Endothelial cell of umbilical vein (primary cell): ENCODE results near the gene ZSCAN20. TPM values are rescaled to one million over a fixed set of nuclear protein-coding genes. Genes with fewer than 3 reads are reported as not detected.

ENCODE experiments used
- BruUV-seq: library from RNA; stranded (reverse); fragments of 400-500 nt; replicated peaks from 2 replicates; lab custom pipeline; 2021; lab: Mats Ljungman, UMichigan
- CTCF ChIA-PET: fragments of 300-600, 350-600 bp; sonication (Branson Sonifier 250); formaldehyde crosslinking; loops from one replicate; lab custom pipeline; 2021; ENCODE audit warnings: antibody characterized with exemption, inconsistent platforms; lab: Charles Lee
- POLR2A ChIA-PET: fragments of 300-600, 350-600 bp; sonication (Branson Sonifier 250); formaldehyde crosslinking; loops from one replicate; lab custom pipeline; 2021; ENCODE audit warnings: antibody characterized with exemption, inconsistent platforms; lab: Charles Lee
- DNase-seq: peaks from one replicate; pipeline ENCODE4 v3.0.0-alpha.2; 2011; ENCODE audit warnings: low read depth, low spot score
- FAIRE-seq: peaks from 2 replicates; lab custom pipeline; 2011; peaks lifted over from hg19 to GRCh38; lab: Jason Lieb, UNC
- H2AFZ ChIP-seq: 2 replicates; pipeline ENCODE4 v1.6.0; 2012; ENCODE audit warnings: low read depth, low read length, control low read depth, inconsistent platforms
- H3K27ac ChIP-seq: 2 replicates; pipeline ENCODE4 v1.5.1; 2011; ENCODE audit warnings: low read depth, mild to moderate bottlenecking, control low read depth, low read length, moderate library complexity; ENCODE audit not compliant: insufficient read depth
- H3K27me3 ChIP-seq, 2 experiments: 2 replicates each; pipeline versions ENCODE4 v1.6.0 to v1.6.1; 2011; ENCODE audit warnings: low read length in 2 of 2, mixed read lengths in 1 of 2; ENCODE audit not compliant: control insufficient read depth in 2 of 2, insufficient read depth in 2 of 2
- H3K36me3 ChIP-seq, 2 experiments: 2 replicates in 1 of 2; 3 replicates in 1 of 2; pipeline ENCODE4 v1.5.1; 2011; ENCODE audit warnings: low read length in 2 of 2, mild to moderate bottlenecking in 1 of 2, moderate library complexity in 1 of 2; ENCODE audit not compliant: control insufficient read depth in 2 of 2, insufficient read depth in 2 of 2; ENCODE audit errors: extremely low read depth in 1 of 2
- H3K4me1 ChIP-seq: 3 replicates; pipeline ENCODE4 v1.5.1; 2011; ENCODE audit warnings: mild to moderate bottlenecking, low read length; ENCODE audit not compliant: control insufficient read depth, insufficient read depth; ENCODE audit errors: extremely low read depth
- H3K4me2 ChIP-seq: 2 replicates; pipeline ENCODE4 v1.6.1; 2011; ENCODE audit warnings: low read length, control low read depth, mixed read lengths; ENCODE audit not compliant: insufficient read depth
- H3K4me3 ChIP-seq, 3 experiments: fragments of 200-600 bp in 1 of 3; sonication (generic), shearing (Covaris generic) in 1 of 3; replicated peaks in 1 of 3; 2 replicates each; pipeline ENCODE4 v1.5.1; 2011 to 2016; ENCODE audit warnings: control low read depth in 3 of 3, low read length in 3 of 3, mild to moderate bottlenecking in 2 of 3, inconsistent platforms in 1 of 3, low read depth in 1 of 3, moderate library complexity in 1 of 3; ENCODE audit not compliant: insufficient read depth in 1 of 3
- H3K79me2 ChIP-seq: 2 replicates; pipeline ENCODE4 v1.6.0; 2012; ENCODE audit warnings: low read length, inconsistent platforms; ENCODE audit not compliant: control insufficient read depth, insufficient read depth
- H3K9ac ChIP-seq: replicated peaks from 2 replicates; pipeline ENCODE3; 2011; ENCODE audit warnings: low read length, control low read depth; ENCODE audit not compliant: insufficient read depth; ENCODE audit errors: extremely low read depth
- H3K9me1 ChIP-seq: replicated peaks from 3 replicates; pipeline ENCODE4 v1.6.0; 2011; ENCODE audit warnings: mild to moderate bottlenecking, low read length; ENCODE audit not compliant: control insufficient read depth, insufficient read depth; ENCODE audit errors: extremely low read depth
- H3K9me3 ChIP-seq: replicated peaks from 2 replicates; pipeline ENCODE4 v1.5.1; 2012; ENCODE audit warnings: low read length, inconsistent platforms; ENCODE audit not compliant: control insufficient read depth, insufficient read depth
- H4K20me1 ChIP-seq: replicated peaks from 2 replicates; pipeline ENCODE3; 2011; ENCODE audit warnings: mild to moderate bottlenecking, low read length; ENCODE audit not compliant: control insufficient read depth, insufficient read depth; ENCODE audit errors: extremely low read depth
- EZH2 ChIP-seq: IDR thresholded peaks from 2 replicates; pipeline ENCODE4 v1.6.1; 2012; ENCODE audit warnings: borderline replicate concordance, low read depth, mild to moderate bottlenecking, moderate library complexity, low read length, inconsistent platforms; ENCODE audit not compliant: severe bottlenecking
- FOS ChIP-seq: IDR thresholded peaks from 2 replicates; pipeline ENCODE4 v1.6.1; 2011; ENCODE audit warnings: mild to moderate bottlenecking, low read length, moderate library complexity, borderline replicate concordance; ENCODE audit not compliant: insufficient read depth
- GATA2 ChIP-seq: IDR thresholded peaks from 2 replicates; pipeline ENCODE4 v1.7.0; 2011; ENCODE audit warnings: low read depth, mild to moderate bottlenecking, moderate library complexity, mixed read lengths, low read length; ENCODE audit not compliant: insufficient read length, insufficient read depth
- JUN ChIP-seq: IDR thresholded peaks from 2 replicates; pipeline ENCODE4 v1.6.1; 2011; ENCODE audit warnings: borderline replicate concordance, low read depth; ENCODE audit not compliant: insufficient read length, insufficient read depth
- MYC ChIP-seq: IDR thresholded peaks from one replicate; pipeline ENCODE4 v1.6.1; 2011; ENCODE audit warnings: mild to moderate bottlenecking, low read depth, low read length
- POLR2A ChIP-seq: IDR thresholded peaks from 2 replicates; pipeline ENCODE4 v1.6.1; 2012; ENCODE audit warnings: low read depth, mild to moderate bottlenecking, control low read depth, low read length
- POLR2AphosphoS5 ChIP-seq: IDR thresholded peaks from 2 replicates; pipeline ENCODE4 v1.6.1; 2012; ENCODE audit warnings: low read depth, mild to moderate bottlenecking, control low read depth, low read length, moderate library complexity; ENCODE audit not compliant: insufficient read depth
- dilution Hi-C: fragments of 300-500 bp; cut with MboI; formaldehyde crosslinking; loops from one replicate; pipeline ENCODE4 v1.15.0; 2019; ENCODE audit warnings: low sequenced_read_pairs; ENCODE audit not compliant: extremely low pct_ligation_motif_present
- intact Hi-C: fragments of 100-400 bp; cut with micrococcal nuclease; formaldehyde crosslinking; loops from one replicate; pipeline ENCODE4 v1.10.0; 2022
- polyA plus RNA-seq, 4 experiments: library from polyadenylated mRNA; depleted of rRNA in 3 of 4; stranded (reverse) in 3 of 4; unstranded in 1 of 4; fragments of >200 nt; gene quantifications; 2 replicates each; pipeline versions ENCODE4 v1.2.1 to v1.2.3, GENCODE V29; 2011 to 2012; ENCODE audit warnings: missing spikeins in 1 of 4
- total RNA-seq: library from RNA; stranded (reverse); gene quantifications from 2 replicates; pipeline ENCODE4 v1.2.3, GENCODE V29; 2021
- TF ChIP-seq, protein P1 (sequence below), 2 donors: IDR thresholded peaks; 1 replicate in 1 of 2; 2 replicates in 1 of 2; pipeline ENCODE4 v1.5.1; 2011; ENCODE audit warnings: low read length in 2 of 2, mild to moderate bottlenecking in 2 of 2, moderate library complexity in 2 of 2, control low read depth in 1 of 2, inconsistent platforms in 1 of 2, low read depth in 1 of 2; ENCODE audit not compliant: insufficient read depth in 1 of 2; ENCODE audit errors: extremely low read depth in 1 of 2
- TF ChIP-seq, protein P2 (sequence below): IDR thresholded peaks from 2 replicates; pipeline ENCODE4 v1.6.1; 2011; ENCODE audit not compliant: insufficient read depth, insufficient read length

The ZSCAN20 gene
- total and polyA plus RNA-seq, 2 donors (not counting 3 experiments of a cell fraction or from before 2014, with no cell fraction given), result 1.2 to 5.8 TPM

DNA sequence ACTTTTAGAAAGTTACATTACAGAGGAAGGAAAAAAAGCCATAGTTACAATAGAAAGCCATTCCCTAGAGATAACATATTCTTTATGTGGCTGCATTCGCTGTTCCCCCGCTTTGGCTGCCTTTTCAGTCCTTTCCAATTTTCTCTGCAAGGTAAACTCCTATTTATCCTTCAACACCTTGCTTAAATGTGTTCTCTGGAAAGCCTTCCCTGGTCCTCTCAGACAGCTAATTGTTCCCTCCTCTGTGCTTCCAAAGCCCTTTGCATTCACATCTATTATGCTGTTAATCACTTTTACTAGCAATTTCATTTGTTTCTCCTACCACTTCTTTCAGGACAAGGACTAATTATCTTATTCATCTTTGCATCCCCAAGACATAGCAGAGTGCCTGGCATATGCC, 43.1 kb upstream of the ZSCAN20 start:
- intact Hi-C loops (no loop called here), dilution Hi-C loops (no loop called here)
- no peak overlapping the region for H3K9ac ChIP-seq
- H2AFZ ChIP-seq, result no peak overlapping the region
- no peaks in the 10 kb centered on the region for H3K9me1 ChIP-seq
- TF ChIP-seq, protein P1, sequence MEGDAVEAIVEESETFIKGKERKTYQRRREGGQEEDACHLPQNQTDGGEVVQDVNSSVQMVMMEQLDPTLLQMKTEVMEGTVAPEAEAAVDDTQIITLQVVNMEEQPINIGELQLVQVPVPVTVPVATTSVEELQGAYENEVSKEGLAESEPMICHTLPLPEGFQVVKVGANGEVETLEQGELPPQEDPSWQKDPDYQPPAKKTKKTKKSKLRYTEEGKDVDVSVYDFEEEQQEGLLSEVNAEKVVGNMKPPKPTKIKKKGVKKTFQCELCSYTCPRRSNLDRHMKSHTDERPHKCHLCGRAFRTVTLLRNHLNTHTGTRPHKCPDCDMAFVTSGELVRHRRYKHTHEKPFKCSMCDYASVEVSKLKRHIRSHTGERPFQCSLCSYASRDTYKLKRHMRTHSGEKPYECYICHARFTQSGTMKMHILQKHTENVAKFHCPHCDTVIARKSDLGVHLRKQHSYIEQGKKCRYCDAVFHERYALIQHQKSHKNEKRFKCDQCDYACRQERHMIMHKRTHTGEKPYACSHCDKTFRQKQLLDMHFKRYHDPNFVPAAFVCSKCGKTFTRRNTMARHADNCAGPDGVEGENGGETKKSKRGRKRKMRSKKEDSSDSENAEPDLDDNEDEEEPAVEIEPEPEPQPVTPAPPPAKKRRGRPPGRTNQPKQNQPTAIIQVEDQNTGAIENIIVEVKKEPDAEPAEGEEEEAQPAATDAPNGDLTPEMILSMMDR (IDR thresholded peaks at IDR 0.05; ENCODE audit: extremely low read depth in 1 of 2, insufficient read depth in 1 of 2, low read depth in 1 of 2, low read length in 2 of 2), result no peak
- TF ChIP-seq MYC (no peak), JUN (no peak), POLR2A (no peak), EZH2 (no peak), POLR2AphosphoS5 (no peak), FOS (no peak), GATA2 (no peak)
- TF ChIP-seq, protein P2, sequence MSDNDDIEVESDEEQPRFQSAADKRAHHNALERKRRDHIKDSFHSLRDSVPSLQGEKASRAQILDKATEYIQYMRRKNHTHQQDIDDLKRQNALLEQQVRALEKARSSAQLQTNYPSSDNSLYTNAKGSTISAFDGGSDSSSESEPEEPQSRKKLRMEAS, result no peak
- no peak overlapping the region for H3K27ac ChIP-seq
- H4K20me1 ChIP-seq, result no peaks in the 10 kb centered on the region
- CTCF ChIA-PET, result interaction anchor here (0.6 to 0.7 kb wide), 2 partner anchors 45 to 57 kb away, joined by 4 to 7 read pairs; no protein-coding TSS in a partner anchor
- H3K4me3 ChIP-seq, result no peak overlapping the region
- no peak overlapping the region for H3K4me2 ChIP-seq
- H3K9me3 ChIP-seq, result no peaks in the 10 kb centered on the region
- H3K27me3 ChIP-seq, result no peaks in the 10 kb centered on the region
- POLR2A ChIA-PET, result no interaction called here
- DNase-seq (no peak), FAIRE-seq (no peak)
- BruUV-seq, result no TSS peak
- H3K36me3 ChIP-seq, result no peaks in the 10 kb centered on the region
- no peaks in the 10 kb centered on the region for H3K79me2 ChIP-seq
- peaks cover 24% of the 10 kb centered on the region for H3K4me1 ChIP-seq
